SK-N-SH treated with all-trans-retinoic acid at 6 μM for 48 hours (cell line): ENCODE results near the gene DNAJC15.

Experiments
- ATAC-seq: fragments of 200-7000 bp; cut with Tn5 transposase; 3 replicates; pipeline ENCODE4 v1.9.1; 2020; ENCODE audit warnings: mild to moderate bottlenecking, moderate library complexity
- ARNTL ChIP-seq: fragments of 450-650 bp; formaldehyde crosslinking; IDR thresholded peaks from 2 replicates; pipeline ENCODE4 v1.5.0; 2020; ENCODE audit warnings: low read depth, mild to moderate bottlenecking, moderate library complexity, borderline replicate concordance
- BACH2 ChIP-seq: fragments of 250-450 bp; sonication (Bioruptor Pico); IDR thresholded peaks from 2 replicates; pipeline ENCODE4 v1.9.0; 2021; ENCODE audit warnings: mild to moderate bottlenecking, borderline replicate concordance
- CSDC2 ChIP-seq: fragments of 250-450 bp; sonication (Bioruptor Pico); IDR thresholded peaks from 2 replicates; pipeline ENCODE4 v1.5.0; 2020; ENCODE audit warnings: mild to moderate bottlenecking, moderate library complexity
- GLIS3 ChIP-seq: fragments of 250-450 bp; sonication (Bioruptor Pico); IDR thresholded peaks from 2 replicates; pipeline ENCODE4 v1.5.0; 2020; ENCODE audit warnings: mild to moderate bottlenecking, moderate library complexity
- ISL1 ChIP-seq: fragments of 250-450 bp; sonication (Bioruptor Pico); IDR thresholded peaks from 2 replicates; pipeline ENCODE4 v2.1.2; 2022; ENCODE audit warnings: mild to moderate bottlenecking, moderate library complexity
- OSR1 ChIP-seq: fragments of 250-450 bp; sonication (Bioruptor Pico); IDR thresholded peaks from 2 replicates; pipeline ENCODE4 v1.8.0; 2022; ENCODE audit warnings: moderate library complexity, mild to moderate bottlenecking, inconsistent platforms
- PPARA ChIP-seq: fragments of 250-450 bp; sonication (Bioruptor Pico); IDR thresholded peaks from 2 replicates; pipeline ENCODE4 v1.5.0; 2020; ENCODE audit warnings: mild to moderate bottlenecking, borderline replicate concordance
- RARB ChIP-seq: fragments of 250-450 bp; sonication (Bioruptor Pico); IDR thresholded peaks from 2 replicates; pipeline ENCODE4 v1.8.0; 2021; ENCODE audit warnings: mild to moderate bottlenecking, moderate library complexity
- SNAI2 ChIP-seq: fragments of 250-450 bp; sonication (Bioruptor Pico); IDR thresholded peaks from 2 replicates; pipeline ENCODE4 v1.5.0; 2020; ENCODE audit warnings: mild to moderate bottlenecking, moderate library complexity
- TCF4 ChIP-seq: fragments of 250-450 bp; sonication (Bioruptor Pico); IDR thresholded peaks from 2 replicates; pipeline ENCODE4 v1.8.0; 2021; ENCODE audit warnings: mild to moderate bottlenecking, moderate library complexity, borderline replicate concordance
- TOX ChIP-seq: fragments of 250-450 bp; sonication (Bioruptor Pico); IDR thresholded peaks from 2 replicates; pipeline ENCODE4 v1.8.0; 2021; ENCODE audit warnings: mild to moderate bottlenecking, moderate library complexity, borderline replicate concordance
- ZC3H10 ChIP-seq: fragments of 250-450 bp; sonication (Bioruptor Pico); IDR thresholded peaks from 2 replicates; pipeline ENCODE4 v1.5.1; 2021; ENCODE audit warnings: mild to moderate bottlenecking, moderate library complexity
- ZFP3 ChIP-seq: fragments of 250-450 bp; sonication (Bioruptor Pico); IDR thresholded peaks from 2 replicates; pipeline ENCODE4 v1.5.0; 2020; ENCODE audit warnings: mild to moderate bottlenecking, moderate library complexity
- ZFP30 ChIP-seq: fragments of 450-650 bp; formaldehyde crosslinking; IDR thresholded peaks from 2 replicates; pipeline ENCODE4 v1.5.0; 2022; ENCODE audit warnings: mild to moderate bottlenecking, moderate library complexity
- ZNF565 ChIP-seq: fragments of 450-650 bp; formaldehyde crosslinking; conservative IDR thresholded peaks from 2 replicates; pipeline ENCODE4 v1.5.0; 2020; ENCODE audit warnings: low read depth, mild to moderate bottlenecking, moderate library complexity
- ZNF8 ChIP-seq: fragments of 450-650 bp; formaldehyde crosslinking; IDR thresholded peaks from 2 replicates; pipeline ENCODE4 v1.5.0; 2020; ENCODE audit warnings: mild to moderate bottlenecking, moderate library complexity
- TF ChIP-seq, protein P1 (sequence below): fragments of 250-450 bp; sonication (Bioruptor Pico); IDR thresholded peaks from 2 replicates; pipeline ENCODE4 v1.5.0; 2020; ENCODE audit warnings: mild to moderate bottlenecking, moderate library complexity
- TF ChIP-seq, protein P2 (sequence below): fragments of 250-450 bp; sonication (Bioruptor Pico); IDR thresholded peaks from 2 replicates; pipeline ENCODE4 v1.8.0; 2021; ENCODE audit warnings: low read depth, mild to moderate bottlenecking, moderate library complexity, borderline replicate concordance
- TF ChIP-seq, protein P3 (sequence below): fragments of 250-450 bp; sonication (Bioruptor Pico); IDR thresholded peaks from 2 replicates; pipeline ENCODE4 v1.5.1; 2020; ENCODE audit warnings: low read depth, mild to moderate bottlenecking, moderate library complexity
- TF ChIP-seq, protein P4 (sequence below): fragments of 250-450 bp; sonication (Bioruptor Pico); IDR thresholded peaks from 2 replicates; pipeline ENCODE4 v1.5.1; 2021; ENCODE audit warnings: mild to moderate bottlenecking, moderate library complexity
- TF ChIP-seq, protein P5 (sequence below): fragments of 250-450 bp; sonication (Bioruptor Pico); IDR thresholded peaks from 2 replicates; pipeline ENCODE4 v1.8.0; 2020; ENCODE audit warnings: mild to moderate bottlenecking, moderate library complexity, borderline replicate concordance

DNAJC15 gene

DNA sequence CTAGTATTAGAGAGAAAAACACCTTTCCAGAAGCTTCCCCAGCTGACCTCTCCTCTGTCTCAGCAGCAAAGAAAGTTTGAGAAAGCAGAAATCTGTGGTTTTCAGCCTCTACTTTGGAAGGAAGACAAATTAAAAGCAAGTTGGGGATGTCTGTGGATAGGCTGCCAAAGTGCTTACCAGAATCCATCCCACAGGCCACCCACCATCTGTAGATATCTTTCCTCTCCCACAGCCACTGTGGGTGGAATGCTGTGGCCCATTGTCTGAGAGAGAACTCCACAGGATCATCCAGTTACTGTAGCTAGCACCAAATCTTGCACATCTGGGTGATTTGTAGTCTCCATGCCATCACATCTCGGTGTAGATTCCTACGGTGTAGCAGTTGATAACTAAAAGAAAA, 133.5 kb downstream of the DNAJC15 start:
- ATAC-seq, result no peak
- TF ChIP-seq TOX (CRISPR knock-in tag), result no peak
- no peak for TF ChIP-seq ZNF565 (CRISPR knock-in tag)
- TF ChIP-seq ZNF8 (CRISPR knock-in tag), result no peak
- TF ChIP-seq GLIS3 (CRISPR knock-in tag), result no peak
- no peak for TF ChIP-seq ZC3H10 (CRISPR knock-in tag)
- no peak for TF ChIP-seq ZFP3 (CRISPR knock-in tag)
- TF ChIP-seq, protein P1, sequence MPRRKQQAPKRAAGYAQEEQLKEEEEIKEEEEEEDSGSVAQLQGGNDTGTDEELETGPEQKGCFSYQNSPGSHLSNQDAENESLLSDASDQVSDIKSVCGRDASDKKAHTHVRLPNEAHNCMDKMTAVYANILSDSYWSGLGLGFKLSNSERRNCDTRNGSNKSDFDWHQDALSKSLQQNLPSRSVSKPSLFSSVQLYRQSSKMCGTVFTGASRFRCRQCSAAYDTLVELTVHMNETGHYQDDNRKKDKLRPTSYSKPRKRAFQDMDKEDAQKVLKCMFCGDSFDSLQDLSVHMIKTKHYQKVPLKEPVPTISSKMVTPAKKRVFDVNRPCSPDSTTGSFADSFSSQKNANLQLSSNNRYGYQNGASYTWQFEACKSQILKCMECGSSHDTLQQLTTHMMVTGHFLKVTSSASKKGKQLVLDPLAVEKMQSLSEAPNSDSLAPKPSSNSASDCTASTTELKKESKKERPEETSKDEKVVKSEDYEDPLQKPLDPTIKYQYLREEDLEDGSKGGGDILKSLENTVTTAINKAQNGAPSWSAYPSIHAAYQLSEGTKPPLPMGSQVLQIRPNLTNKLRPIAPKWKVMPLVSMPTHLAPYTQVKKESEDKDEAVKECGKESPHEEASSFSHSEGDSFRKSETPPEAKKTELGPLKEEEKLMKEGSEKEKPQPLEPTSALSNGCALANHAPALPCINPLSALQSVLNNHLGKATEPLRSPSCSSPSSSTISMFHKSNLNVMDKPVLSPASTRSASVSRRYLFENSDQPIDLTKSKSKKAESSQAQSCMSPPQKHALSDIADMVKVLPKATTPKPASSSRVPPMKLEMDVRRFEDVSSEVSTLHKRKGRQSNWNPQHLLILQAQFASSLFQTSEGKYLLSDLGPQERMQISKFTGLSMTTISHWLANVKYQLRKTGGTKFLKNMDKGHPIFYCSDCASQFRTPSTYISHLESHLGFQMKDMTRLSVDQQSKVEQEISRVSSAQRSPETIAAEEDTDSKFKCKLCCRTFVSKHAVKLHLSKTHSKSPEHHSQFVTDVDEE (CRISPR knock-in tag), result no peak
- no peak for TF ChIP-seq CSDC2 (CRISPR knock-in tag)
- TF ChIP-seq BACH2 (CRISPR knock-in tag), result no peak
- no peak for TF ChIP-seq PPARA
- no peak for TF ChIP-seq ISL1
- TF ChIP-seq RARB (CRISPR knock-in tag), result no peak
- TF ChIP-seq, protein P2, sequence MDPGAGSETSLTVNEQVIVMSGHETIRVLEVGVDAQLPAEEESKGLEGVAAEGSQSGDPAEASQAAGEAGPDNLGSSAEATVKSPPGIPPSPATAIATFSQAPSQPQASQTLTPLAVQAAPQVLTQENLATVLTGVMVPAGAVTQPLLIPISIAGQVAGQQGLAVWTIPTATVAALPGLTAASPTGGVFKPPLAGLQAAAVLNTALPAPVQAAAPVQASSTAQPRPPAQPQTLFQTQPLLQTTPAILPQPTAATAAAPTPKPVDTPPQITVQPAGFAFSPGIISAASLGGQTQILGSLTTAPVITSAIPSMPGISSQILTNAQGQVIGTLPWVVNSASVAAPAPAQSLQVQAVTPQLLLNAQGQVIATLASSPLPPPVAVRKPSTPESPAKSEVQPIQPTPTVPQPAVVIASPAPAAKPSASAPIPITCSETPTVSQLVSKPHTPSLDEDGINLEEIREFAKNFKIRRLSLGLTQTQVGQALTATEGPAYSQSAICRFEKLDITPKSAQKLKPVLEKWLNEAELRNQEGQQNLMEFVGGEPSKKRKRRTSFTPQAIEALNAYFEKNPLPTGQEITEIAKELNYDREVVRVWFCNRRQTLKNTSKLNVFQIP (CRISPR knock-in tag), result no peak
- no peak for TF ChIP-seq ZFP30 (CRISPR knock-in tag)
- TF ChIP-seq SNAI2 (CRISPR knock-in tag), result no peak
- TF ChIP-seq OSR1 (CRISPR knock-in tag), result no peak
- TF ChIP-seq ARNTL (CRISPR knock-in tag), result no peak
- TF ChIP-seq, protein P3, sequence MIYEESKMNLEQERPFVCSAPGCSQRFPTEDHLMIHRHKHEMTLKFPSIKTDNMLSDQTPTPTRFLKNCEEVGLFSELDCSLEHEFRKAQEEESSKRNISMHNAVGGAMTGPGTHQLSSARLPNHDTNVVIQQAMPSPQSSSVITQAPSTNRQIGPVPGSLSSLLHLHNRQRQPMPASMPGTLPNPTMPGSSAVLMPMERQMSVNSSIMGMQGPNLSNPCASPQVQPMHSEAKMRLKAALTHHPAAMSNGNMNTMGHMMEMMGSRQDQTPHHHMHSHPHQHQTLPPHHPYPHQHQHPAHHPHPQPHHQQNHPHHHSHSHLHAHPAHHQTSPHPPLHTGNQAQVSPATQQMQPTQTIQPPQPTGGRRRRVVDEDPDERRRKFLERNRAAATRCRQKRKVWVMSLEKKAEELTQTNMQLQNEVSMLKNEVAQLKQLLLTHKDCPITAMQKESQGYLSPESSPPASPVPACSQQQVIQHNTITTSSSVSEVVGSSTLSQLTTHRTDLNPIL (CRISPR knock-in tag), result no peak
- TF ChIP-seq, protein P4, sequence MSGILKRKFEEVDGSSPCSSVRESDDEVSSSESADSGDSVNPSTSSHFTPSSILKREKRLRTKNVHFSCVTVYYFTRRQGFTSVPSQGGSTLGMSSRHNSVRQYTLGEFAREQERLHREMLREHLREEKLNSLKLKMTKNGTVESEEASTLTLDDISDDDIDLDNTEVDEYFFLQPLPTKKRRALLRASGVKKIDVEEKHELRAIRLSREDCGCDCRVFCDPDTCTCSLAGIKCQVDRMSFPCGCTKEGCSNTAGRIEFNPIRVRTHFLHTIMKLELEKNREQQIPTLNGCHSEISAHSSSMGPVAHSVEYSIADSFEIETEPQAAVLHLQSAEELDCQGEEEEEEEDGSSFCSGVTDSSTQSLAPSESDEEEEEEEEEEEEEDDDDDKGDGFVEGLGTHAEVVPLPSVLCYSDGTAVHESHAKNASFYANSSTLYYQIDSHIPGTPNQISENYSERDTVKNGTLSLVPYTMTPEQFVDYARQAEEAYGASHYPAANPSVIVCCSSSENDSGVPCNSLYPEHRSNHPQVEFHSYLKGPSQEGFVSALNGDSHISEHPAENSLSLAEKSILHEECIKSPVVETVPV (CRISPR knock-in tag), result no peak
- no peak for TF ChIP-seq TCF4 (CRISPR knock-in tag)

DNA sequence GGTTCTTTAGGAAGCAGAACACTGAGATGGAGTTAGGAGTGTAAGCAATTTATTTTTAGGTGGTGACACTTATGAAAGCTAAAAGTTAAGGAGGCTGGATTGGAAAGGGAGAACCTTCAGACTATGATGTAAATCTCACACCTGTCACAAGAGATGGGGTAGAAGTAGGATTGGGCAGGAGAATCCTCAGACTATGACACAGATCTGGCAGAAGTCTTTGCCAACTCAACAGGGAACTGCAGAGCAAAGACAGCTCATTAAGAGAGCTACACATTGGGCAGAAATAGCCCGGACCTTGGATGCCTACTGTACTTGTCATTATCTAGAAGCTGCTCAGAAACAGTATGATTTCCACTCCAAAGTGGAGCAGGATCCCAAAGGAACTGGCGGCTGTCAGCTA, 134.4 kb downstream of the DNAJC15 start:
- ATAC-seq, result no peak
- TF ChIP-seq ISL1 (no peak), ZFP3 (CRISPR knock-in tag) (no peak), RARB (CRISPR knock-in tag) (no peak), ZC3H10 (CRISPR knock-in tag) (no peak), ARNTL (CRISPR knock-in tag) (no peak), BACH2 (CRISPR knock-in tag) (no peak), GLIS3 (CRISPR knock-in tag) (no peak), PPARA (no peak)
- TF ChIP-seq, protein P3 (CRISPR knock-in tag), result no peak
- TF ChIP-seq, protein P1 (CRISPR knock-in tag), result no peak
- TF ChIP-seq, protein P5, sequence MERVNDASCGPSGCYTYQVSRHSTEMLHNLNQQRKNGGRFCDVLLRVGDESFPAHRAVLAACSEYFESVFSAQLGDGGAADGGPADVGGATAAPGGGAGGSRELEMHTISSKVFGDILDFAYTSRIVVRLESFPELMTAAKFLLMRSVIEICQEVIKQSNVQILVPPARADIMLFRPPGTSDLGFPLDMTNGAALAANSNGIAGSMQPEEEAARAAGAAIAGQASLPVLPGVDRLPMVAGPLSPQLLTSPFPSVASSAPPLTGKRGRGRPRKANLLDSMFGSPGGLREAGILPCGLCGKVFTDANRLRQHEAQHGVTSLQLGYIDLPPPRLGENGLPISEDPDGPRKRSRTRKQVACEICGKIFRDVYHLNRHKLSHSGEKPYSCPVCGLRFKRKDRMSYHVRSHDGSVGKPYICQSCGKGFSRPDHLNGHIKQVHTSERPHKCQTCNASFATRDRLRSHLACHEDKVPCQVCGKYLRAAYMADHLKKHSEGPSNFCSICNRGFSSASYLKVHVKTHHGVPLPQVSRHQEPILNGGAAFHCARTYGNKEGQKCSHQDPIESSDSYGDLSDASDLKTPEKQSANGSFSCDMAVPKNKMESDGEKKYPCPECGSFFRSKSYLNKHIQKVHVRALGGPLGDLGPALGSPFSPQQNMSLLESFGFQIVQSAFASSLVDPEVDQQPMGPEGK, result no peak
